NCI-H1092 treated with DMSO at 0.1 percent for 48 hours (cell line): Measurements from ENCODE around the gene METAP2.
"Not testable (repeated sequence)": the region's sequence is repeated elsewhere in the genome, so short reads cannot be mapped to it uniquely, and the experiment has no call there.

Source experiments
- DNase-seq: peaks from one replicate; lab custom pipeline; 2025; lab: John Stamatoyannopoulos, UW

METAP2 gene

GRCh38 chr12:95473884-95474659, at the start of gene METAP2:
METAP2 (plus strand) TSS chr12:95474152; CDS start chr12:95474180, 28 bp downstream.
- peak; percentile 89 for DNase-seq

- DNase-seq = peak; percentile 20
These were observed 49.5 kb upstream of the METAP2 start for GRCh38 chr12:95424271-95424994.

GRCh38 chr12:95429172-95429510, 44.8 kb upstream of the METAP2 start:
- no peak for DNase-seq

GRCh38 chr12:95431120-95431519, 42.8 kb upstream of the METAP2 start:
- no peak for DNase-seq

- no peak for DNase-seq
These were observed 38.6 kb upstream of the METAP2 start for GRCh38 chr12:95435355-95435754.

- no peak for DNase-seq
These were observed 36.4 kb upstream of the METAP2 start for GRCh38 chr12:95437565-95437964.

- DNase-seq = no peak
These were observed 34.3 kb upstream of the METAP2 start for GRCh38 chr12:95439461-95440230.

- DNase-seq = no peak
These were observed 33.6 kb upstream of the METAP2 start for GRCh38 chr12:95440401-95440800.

- DNase-seq = no peak
These were observed 30.5 kb upstream of the METAP2 start for GRCh38 chr12:95443459-95443858.

- DNase-seq = not testable (repeated sequence)
These were observed 28.9 kb upstream of the METAP2 start for GRCh38 chr12:95445099-95445498.

- DNase-seq = no peak
These were observed 28.0 kb upstream of the METAP2 start for GRCh38 chr12:95445884-95446505.

GRCh38 chr12:95446506-95446900, 27.4 kb upstream of the METAP2 start:
- DNase-seq = no peak

GRCh38 chr12:95449656-95450055, 24.3 kb upstream of the METAP2 start:
- not testable (repeated sequence) for DNase-seq

- DNase-seq = not testable (repeated sequence)
These were observed 21.5 kb upstream of the METAP2 start for GRCh38 chr12:95452501-95452900.

GRCh38 chr12:95453881-95454280, 20.1 kb upstream of the METAP2 start:
- not testable (repeated sequence) for DNase-seq

- not testable (repeated sequence) for DNase-seq
These were observed 19.2 kb upstream of the METAP2 start for GRCh38 chr12:95454780-95455215.

GRCh38 chr12:95457605-95458004, 16.3 kb upstream of the METAP2 start:
- DNase-seq = not testable (repeated sequence)

GRCh38 chr12:95458761-95459160, 15.2 kb upstream of the METAP2 start:
- DNase-seq = no peak

- no peak for DNase-seq
These were observed 14.6 kb upstream of the METAP2 start for GRCh38 chr12:95459310-95459709.

- no peak for DNase-seq
These were observed 13.8 kb upstream of the METAP2 start for GRCh38 chr12:95460105-95460504.

- DNase-seq = no peak
These were observed 13.1 kb upstream of the METAP2 start for GRCh38 chr12:95460896-95461295.

GRCh38 chr12:95462081-95462480, 11.9 kb upstream of the METAP2 start:
- DNase-seq = no peak
